ENCODE results near the gene CEP68.

Gene CEP68

GRCh38 chr2:65055422-65056214, 598 bp upstream of the CEP68 start:
- DNase-seq (ENCODE audit: low read depth in 2 of 2): peak in 1 of 2 donors; percentile 40

- DNase-seq (ENCODE audit: low read depth in 2 of 2): no peak
Observed at GRCh38 chr2:65057054-65057375, 799 bp downstream of the CEP68 start.

DNA sequence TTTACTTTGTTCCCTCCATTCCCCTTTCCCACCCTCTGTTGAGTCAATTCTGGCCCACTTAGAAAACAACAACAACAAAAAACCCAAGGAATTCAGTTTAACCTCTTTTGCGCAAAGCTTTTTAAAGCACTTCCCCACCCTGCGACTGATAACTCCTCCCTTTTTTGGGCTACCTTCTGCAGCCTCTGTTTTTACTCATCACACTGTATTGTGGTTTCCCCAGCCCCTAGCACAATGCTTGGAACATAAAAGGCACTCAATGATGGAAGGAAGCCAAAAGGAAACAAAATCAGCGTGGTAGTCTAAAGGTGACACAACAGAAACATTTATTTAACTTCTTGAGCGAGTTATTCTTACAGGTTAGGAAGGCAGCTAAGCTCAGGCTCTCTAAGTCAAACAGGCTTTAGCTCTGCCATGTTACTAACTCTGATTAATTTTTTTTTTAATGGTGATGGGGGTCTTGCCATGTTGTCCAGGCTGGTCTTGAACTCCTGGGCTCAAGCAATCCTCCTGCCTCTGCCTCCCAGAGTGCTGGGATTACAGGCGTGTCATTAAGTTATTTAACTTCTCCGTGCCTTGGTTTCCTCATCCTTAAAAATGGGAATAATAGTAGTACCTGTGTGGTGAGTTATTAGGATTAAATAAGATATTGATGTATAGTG, 1.3 kb downstream of the CEP68 start:
- DNase-seq (ENCODE audit: low read depth in 2 of 2): peak in 1 of 2 donors; percentile 34

DNA sequence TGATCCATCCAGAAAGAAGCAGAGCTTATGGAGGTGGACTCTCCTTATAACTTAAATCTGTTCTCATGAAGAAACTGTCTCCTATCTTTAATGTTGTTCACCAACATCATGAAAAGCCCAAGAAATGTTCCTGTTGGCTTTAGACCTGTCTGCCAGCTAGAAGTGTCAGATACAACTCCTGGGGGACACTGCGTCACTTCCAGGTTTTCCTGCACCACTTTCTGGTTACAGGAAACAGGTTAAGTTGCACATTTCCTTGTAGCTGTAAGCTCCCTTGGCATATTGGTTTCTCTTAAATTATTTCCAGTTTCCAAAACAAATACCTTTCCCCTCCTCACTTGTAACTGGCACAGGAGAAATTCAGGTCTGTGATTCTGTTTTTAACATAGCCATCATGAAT, 2.9 kb downstream of the CEP68 start:
- no peak for DNase-seq (ENCODE audit: low read depth in 2 of 2)

- no peak for DNase-seq (ENCODE audit: low read depth in 2 of 2)
Observed at GRCh38 chr2:65061146-65061909, 5.1 kb downstream of the CEP68 start.

DNA sequence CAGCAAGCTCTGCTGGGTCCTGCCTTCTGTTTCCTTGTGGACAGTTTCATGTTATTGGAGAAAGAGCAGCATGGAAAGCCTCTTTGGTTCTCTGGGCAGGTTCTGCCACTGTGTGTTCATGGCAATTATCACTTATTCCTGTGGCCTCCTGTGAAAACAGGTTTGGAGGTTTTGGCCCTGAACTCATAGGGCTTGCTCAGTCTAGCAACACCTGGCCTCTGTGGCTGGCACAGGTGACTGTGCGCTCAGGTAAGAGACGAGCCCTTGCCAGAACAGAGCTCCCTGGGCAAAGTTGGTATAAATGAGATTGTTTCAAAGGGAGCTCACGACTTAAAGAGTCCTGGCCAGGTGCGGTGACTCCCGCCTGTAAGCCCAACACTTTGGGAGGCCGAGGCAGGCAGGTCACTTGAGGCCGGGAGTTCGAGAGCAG, 5.7 kb downstream of the CEP68 start:
- no peak for DNase-seq (ENCODE audit: low read depth in 2 of 2)

DNA sequence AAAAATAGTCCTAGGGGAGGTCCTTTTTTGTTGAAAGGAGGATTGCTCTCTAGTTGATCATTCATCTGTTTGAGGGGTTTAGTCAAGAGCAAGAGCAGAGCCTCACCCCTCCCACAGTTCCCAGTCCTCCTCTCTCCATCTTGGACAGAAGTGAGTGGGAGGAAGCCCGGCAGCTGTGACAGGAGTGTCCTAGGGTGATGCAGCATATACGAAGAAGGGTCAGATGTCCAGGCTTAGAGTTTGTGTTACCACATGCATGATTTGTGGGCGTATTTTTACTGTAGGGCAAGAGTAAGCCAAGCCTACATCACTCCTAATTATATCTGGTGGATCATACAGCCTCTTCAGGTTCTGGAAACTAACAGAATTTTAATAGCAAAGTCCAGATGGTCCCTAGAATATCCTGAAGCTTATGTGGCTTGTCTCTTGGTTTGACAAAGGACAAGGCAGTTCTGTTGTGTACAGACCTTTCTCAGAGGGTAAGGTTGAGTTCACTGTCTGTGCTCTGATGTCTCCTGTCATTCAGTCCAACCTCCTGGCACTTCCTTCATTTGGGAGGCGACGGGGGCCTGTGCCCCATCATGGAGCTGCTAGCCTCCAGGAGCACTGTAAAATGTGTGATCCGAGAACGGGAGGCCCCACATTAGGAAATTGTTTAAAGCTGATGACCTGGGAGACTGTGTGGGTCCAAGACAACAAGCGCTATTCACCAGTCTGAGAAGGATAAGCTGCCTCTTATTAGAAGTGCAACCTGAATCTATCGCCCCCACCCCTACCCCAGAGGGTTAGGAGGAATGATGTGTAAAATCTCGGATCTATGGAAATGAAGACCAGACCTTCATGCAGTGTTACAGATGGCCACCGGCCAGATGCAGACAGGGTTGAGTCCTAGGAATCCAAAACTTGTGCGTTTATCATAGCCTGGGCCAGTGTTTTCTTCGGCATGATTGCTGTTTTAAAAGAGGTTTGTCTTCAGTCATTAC, 6.9 kb downstream of the CEP68 start:
- no peak for DNase-seq (ENCODE audit: low read depth in 2 of 2)

- peak in 1 of 2 donors; percentile 23 for DNase-seq (ENCODE audit: low read depth in 2 of 2)
Observed at GRCh38 chr2:65064728-65065552, 8.7 kb downstream of the CEP68 start.

- no peak for DNase-seq (ENCODE audit: low read depth in 2 of 2)
Observed at GRCh38 chr2:65067806-65068553, 11.8 kb downstream of the CEP68 start.

GRCh38 chr2:65069439-65069824, 13.2 kb downstream of the CEP68 start:
- DNase-seq (ENCODE audit: low read depth in 2 of 2): no peak

DNA sequence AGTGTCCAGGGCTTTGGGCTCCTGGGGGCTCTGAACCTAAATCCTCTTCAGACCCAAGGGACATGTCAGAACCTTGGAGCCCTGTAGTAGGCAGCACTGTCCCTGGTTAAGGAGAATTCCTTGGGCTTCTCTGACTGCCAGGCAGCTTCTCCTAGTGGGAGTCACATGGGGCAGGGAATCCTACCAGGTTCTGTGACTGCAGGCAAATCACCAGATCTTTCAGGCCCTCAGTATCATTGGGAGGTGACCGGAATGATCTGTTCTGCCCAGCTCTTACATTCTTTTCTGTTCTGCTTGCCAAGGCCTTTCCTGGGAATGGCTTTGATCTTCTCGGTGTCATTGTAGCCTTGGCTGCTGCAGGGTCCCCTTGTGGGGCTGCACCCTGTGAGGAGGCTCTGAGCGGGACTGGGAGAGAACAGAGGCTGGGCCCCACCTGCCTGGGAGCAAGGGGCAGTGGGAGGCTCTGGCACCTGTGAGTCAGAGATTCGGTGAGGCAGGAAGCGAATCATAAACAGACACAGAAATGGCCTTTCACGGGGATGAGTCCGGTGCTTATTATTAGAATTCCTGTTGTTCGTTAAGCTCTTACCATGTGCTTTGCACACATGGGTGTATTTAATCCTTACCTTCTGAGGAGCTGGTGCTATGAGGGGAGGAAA, 14.1 kb downstream of the CEP68 start:
- DNase-seq (ENCODE audit: low read depth in 2 of 2): no peak

DNA sequence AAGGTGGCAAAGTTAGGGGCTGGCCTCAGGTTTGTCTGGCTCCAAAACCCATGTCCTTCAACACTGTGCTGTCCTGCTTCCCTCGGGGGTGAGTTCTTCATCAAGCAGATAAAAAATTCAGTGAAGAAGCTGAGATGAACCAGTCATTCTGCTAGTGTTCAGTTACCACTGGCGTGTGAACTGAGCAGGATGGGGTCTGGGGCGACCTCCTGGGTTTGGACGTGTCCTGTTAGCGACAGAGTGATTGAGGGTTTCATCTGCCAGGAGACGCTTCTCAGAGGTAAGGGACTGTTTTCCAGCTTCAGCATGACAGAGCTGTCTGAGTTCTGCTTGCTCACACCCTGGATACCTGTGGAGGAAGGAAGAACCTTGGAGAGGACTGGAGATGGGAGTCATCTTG, 14.6 kb downstream of the CEP68 start:
- no peak for DNase-seq (ENCODE audit: low read depth in 2 of 2)

DNA sequence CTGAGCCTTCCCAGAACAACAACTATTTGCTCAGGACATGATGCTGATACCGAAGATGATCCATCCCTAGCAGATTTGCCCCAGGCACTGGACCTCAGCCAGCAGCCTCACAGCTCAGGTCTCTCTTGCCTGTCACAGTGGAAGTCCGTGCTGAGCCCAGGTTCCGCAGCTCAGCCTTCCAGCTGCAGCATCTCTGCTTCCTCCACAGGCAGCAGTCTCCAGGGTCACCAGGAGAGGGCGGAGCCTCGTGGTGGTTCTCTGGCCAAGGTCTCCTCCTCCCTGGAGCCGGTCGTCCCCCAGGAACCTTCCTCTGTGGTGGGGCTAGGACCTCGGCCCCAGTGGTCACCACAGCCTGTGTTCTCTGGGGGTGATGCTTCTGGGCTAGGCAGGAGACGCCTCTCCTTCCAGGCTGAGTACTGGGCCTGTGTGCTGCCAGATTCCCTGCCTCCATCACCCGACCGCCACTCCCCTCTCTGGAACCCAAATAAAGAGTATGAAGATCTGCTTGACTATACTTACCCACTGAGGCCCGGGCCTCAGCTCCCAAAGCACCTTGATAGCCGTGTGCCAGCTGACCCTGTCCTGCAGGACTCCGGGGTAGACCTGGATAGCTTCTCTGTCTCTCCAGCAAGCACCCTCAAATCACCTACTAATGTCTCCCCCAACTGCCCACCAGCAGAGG, 15.4 kb downstream of the CEP68 start:
- no peak for DNase-seq (ENCODE audit: low read depth in 2 of 2)

DNA sequence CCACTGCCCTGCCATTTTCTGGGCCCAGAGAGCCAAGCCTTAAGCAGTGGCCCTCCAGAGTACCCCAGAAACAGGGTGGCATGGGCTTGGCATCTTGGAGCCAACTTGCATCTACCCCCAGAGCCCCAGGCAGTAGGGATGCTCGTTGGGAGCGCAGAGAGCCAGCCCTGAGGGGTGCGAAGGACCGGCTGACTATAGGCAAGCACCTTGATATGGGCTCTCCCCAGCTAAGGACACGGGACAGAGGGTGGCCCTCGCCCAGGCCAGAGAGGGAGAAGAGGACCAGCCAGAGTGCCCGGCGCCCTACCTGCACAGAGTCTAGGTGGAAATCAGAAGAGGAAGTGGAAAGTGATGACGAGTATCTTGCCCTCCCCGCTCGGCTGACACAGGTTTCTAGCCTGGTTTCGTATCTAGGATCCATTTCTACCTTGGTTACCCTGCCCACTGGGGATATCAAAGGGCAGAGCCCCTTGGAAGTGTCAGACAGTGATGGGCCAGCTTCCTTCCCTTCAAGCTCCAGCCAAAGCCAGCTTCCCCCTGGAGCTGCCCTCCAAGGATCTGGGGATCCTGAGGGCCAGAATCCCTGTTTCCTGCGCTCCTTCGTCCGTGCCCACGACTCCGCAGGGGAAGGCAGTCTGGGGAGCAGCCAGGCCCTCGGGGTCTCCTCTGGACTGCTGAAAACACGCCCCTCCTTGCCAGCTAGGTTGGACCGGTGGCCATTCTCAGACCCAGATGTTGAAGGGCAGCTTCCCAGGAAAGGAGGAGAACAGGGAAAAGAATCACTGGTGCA, 16.2 kb downstream of the CEP68 start:
- no peak for DNase-seq (ENCODE audit: low read depth in 2 of 2)

DNA sequence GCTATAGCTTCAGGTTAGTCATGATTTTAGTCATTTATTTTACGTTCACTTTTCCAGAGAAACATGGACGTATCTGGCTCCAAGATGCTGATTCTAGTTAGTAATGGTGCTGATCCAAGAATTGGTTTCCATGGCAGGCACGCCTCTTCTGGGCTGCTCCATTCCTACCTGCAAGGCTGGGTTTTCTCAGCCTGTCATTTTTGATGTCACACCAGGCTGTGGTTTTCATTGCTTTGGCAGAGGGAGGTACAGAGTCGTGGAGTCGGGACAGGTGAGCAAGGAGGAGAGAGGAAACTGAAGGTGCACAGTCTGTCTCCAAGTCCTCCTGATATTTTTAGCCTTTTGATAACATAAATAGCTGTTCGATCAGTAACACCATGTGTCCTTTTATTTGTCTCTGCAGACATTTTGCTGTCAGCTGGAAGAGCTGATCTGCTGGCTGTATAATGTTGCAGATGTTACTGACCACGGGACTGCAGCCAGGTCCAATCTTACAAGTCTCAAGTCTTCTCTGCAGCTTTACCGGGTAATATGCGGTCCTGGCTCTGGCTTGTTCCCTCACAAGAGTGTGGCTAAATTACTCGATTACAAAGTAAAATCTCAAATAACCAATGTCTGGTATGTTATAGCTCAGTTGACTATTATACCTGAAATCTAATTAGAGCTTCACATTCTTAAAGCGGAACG, 17.8 kb downstream of the CEP68 start:
- no peak for DNase-seq (ENCODE audit: low read depth in 2 of 2)

GRCh38 chr2:65075176-65075575, 19.0 kb downstream of the CEP68 start:
- no peak for DNase-seq (ENCODE audit: low read depth in 2 of 2)

DNA sequence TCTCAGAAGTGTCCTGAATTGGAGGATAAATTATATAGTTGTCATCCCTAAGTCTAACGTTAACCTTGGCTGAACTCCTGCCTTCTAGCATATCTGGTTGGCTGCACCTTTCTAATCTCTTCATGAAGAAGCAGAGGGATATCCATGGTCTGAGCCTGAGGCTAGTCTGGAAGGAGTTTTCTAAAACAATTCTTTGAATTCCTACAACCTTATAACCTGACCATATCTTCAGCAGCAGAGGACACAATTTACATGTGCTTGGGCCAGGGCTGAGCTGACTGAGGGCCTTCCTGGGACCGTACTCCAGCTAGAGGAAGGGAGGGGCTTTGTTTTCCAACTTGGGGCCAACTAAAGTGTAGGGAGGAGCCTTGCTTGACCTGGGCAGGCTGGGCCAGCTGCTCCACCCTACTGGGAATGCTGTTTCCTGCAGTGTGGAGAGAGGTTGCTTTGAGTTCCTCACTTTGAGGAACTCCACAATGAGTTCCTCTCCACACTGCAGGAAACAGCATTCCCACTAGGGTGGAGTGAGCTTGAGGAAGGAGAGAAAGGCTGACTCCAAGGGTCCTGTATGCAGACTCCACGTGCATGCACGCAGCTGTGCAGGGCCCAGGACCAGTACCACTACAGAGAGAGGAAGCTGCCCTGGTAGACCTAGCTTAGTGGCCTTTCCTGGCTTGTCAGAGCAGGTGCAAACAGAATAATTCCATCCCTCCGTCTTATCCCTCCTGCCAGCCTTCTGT, 19.6 kb downstream of the CEP68 start:
- DNase-seq (ENCODE audit: low read depth in 2 of 2): no peak
